NCI-H2029 treated with DMSO at 0.1 percent for 48 hours (cell line): ENCODE data around the gene PUSL1.

Experiments
- DNase-seq: peaks from one replicate; lab custom pipeline; 2025; lab: John Stamatoyannopoulos, UW

PUSL1 gene

GRCh38 chr1:1340791-1341548, 32.6 kb downstream of the PUSL1 start:
- no peak for DNase-seq

- no peak for DNase-seq
Measured at GRCh38 chr1:1341549-1342021, 33.2 kb downstream of the PUSL1 start.

GRCh38 chr1:1342061-1342562, 33.7 kb downstream of the PUSL1 start:
- no peak for DNase-seq

- no peak for DNase-seq
Measured at GRCh38 chr1:1342584-1343115, 34.3 kb downstream of the PUSL1 start.

GRCh38 chr1:1343811-1344421, 35.5 kb downstream of the PUSL1 start:
- no peak for DNase-seq

GRCh38 chr1:1344655-1345361, 36.4 kb downstream of the PUSL1 start:
- no peak for DNase-seq

- DNase-seq = no peak
Measured at GRCh38 chr1:1345384-1345783, 37.0 kb downstream of the PUSL1 start.

GRCh38 chr1:1345860-1346500, 37.6 kb downstream of the PUSL1 start:
- DNase-seq = no peak

DNA sequence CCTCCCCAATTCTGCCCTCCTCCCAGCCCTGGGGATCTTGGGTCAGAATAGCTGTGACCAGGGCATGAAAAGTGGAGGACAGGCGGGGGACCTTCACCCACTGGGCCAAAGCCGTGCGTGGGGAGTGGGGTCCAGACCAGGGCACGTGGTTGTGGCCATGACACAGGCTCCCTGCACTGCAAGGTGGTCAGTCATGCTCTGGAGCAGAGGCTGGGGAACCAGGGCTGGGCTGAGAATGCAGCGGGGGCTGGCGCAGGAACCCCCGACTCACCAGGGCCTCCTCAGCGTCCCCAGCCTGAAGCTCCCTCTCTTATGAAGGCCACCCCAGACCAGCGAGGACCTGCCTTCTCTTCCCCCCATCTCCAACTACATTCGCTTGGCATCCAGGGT, 38.1 kb downstream of the PUSL1 start:
- DNase-seq = no peak

DNA sequence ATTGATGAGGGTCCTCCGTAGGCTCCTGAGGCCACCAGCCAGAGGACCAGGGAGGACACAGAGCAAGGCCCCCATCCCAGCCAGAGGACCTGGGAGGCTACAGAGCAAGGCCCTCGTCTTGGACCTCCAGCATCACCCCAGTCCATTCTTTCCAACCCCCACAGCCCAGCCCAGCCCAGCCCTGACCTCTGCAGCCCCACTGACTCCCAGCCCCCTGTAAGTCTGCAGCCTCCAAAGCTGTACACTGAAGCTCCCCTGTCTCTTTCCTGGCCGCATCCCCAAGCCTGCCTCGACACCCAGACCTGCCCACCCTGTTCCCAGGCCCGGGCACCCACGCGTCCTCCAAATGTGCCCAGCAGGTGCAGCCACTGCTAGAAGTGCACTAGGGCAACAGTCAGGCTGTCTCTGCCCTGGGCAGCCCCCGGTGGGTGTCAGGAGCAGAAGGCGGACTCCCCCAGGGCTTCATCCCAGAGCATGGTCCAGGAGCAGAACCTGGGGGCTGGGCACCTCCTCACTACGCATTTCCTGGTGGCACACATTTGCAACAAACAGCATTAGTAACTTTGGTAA, 38.7 kb downstream of the PUSL1 start:
- no peak for DNase-seq

DNA sequence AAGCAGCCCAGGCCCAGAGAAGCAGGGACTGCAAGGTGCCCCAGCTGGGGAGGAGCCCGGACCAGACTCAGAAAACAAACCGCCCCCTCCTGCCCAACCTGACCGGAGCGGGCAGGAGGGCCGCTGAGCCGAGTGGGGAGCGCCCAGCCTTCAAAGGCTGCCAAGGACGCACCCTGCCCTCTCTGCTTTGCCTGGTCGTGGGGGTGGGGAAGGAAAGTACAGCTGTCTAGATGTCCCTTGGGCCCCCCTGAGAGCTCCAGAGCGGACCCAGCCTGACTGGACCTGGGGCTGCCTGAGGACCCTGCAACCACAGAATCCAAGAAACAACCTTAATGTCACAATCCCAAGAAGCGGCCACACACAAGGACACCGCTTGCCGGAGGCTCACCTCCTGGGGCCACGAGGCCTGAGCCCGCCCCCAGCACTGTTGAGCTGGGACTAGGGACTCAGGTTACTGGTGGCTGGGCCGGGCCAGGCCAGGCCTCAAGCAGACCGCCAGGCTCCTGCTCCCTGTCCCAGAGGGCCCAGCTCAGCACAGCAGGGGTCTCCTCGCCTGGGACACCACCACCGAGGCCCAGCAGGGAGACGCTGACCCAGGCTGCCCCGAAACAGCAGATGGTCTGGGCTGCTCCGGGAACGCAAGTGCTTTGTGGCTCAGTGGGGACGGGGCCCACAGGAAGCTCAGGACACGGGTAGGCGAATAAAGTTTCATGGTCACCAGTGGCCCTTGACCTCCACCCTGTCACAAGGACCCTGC, 39.4 kb downstream of the PUSL1 start:
- no peak for DNase-seq

GRCh38 chr1:1348420-1349255, 40.2 kb downstream of the PUSL1 start:
- DNase-seq = no peak

DNA sequence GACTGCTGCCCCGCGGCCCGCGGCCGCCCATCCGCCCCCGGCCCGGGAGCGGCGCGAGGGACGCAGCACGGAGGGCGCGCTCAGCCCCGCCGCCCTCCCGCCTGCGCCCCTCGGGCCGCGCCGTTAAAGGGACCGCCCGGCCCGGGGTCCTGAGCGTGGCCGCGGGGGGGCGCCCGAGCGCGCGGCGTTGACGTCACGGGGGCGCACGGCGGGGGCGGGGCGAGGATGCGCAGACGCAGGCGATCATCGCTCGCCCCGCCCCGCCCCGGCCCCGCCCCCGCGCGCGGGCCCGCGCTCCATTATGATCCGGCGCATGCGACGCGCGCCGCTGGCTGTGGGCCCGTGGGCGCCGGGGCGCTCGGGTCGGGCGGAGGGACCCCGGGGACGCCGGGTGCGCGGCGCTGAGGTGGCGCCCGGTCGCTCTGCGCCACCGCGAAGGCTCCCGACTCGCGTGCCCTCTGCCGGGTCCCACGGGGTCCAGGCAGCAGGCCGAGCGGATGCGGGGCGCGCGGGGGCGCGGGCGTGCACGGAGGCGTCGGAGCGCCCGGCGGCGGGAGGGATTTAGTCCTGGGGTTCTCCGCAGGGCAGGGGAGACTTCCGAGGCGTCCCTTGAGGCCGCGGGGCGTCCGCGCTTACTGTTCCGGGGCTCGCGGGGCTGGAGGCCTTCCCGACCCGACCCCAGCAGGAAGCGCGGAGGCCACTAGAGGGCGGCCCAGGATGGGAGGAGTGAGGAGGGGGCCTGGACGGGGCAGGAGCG, 41.0 kb downstream of the PUSL1 start, which contains the start of gene DVL1:
DVL1 (minus strand) TSS at position 163 of the 757 bp plus-strand sequence. CDS start 353 bp downstream, outside the sequence.
- no peak for DNase-seq

GRCh38 chr1:1351511-1352427, 43.4 kb downstream of the PUSL1 start:
- no peak for DNase-seq

DNA sequence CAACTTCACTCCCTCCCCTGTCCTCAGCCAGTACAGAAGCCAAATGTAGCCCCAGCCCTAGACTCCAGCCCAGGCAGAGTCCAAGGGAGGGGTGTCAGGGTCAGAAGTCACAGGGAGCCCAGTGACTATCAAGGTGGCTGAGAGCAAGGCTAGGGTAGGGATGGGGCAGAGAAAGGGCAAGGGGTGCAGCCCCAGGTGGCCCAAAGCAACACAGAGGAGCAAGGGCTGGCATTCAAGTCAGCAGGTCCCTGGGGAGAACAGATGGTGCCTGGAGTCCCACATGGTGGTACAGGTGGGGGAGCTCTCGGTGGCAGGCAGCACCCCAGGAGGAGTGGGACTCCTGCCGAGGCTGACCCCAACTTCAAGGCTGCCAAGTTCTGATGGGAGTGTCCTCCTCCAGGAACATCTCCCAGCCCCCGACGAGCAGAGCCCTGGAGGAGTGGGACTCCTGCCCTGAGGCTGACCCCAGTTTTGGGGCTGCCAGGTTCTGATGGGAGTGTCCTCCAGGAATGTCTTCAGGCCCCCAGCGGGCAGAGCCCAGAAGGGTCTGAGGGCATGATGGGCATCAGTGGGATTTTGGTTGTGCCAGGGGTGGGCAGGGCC, 44.5 kb downstream of the PUSL1 start:
- no peak for DNase-seq

GRCh38 chr1:1353389-1354151, 45.2 kb downstream of the PUSL1 start:
- DNase-seq = no peak
